Measurements from ENCODE around the gene PRKAB1.
A peak's percentile ranks its signal among the peaks of the same experiment; 100 is the strongest.
"Not testable (repeated sequence)": the region's sequence is repeated elsewhere in the genome, so short reads cannot be mapped to it uniquely, and the experiment has no call there.

Gene PRKAB1

DNA sequence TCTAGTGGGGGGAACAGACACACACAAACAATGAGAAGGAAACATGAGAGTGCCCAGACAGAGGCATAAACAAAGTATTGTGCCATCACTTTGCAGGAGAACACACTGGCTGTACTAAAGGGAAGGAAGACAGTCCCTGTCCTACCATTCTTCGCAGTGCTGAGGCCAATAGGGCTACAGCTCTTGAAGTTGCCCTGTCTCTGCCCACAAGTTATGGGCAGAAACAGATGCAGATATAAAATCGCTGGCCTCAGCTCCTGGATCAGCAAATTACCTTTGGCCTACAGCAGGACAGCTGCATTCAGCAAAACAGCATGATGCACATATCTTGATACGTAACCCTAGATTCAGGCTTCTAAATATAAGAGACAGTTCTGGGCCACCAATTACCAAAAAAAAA is 23.0 kb upstream of the PRKAB1 start:
- no peak for DNase-seq (ENCODE audit: low read depth)
- TF ChIP-seq, protein P1, sequence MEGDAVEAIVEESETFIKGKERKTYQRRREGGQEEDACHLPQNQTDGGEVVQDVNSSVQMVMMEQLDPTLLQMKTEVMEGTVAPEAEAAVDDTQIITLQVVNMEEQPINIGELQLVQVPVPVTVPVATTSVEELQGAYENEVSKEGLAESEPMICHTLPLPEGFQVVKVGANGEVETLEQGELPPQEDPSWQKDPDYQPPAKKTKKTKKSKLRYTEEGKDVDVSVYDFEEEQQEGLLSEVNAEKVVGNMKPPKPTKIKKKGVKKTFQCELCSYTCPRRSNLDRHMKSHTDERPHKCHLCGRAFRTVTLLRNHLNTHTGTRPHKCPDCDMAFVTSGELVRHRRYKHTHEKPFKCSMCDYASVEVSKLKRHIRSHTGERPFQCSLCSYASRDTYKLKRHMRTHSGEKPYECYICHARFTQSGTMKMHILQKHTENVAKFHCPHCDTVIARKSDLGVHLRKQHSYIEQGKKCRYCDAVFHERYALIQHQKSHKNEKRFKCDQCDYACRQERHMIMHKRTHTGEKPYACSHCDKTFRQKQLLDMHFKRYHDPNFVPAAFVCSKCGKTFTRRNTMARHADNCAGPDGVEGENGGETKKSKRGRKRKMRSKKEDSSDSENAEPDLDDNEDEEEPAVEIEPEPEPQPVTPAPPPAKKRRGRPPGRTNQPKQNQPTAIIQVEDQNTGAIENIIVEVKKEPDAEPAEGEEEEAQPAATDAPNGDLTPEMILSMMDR (IDR thresholded peaks at IDR 0.05; ENCODE audit: control insufficient read depth, insufficient read depth, low read depth, low read length, missing control alignments): no peak
- H3K4me3 ChIP-seq (ENCODE audit: control insufficient read depth, low read depth, low read length): no peak overlapping the region

DNA sequence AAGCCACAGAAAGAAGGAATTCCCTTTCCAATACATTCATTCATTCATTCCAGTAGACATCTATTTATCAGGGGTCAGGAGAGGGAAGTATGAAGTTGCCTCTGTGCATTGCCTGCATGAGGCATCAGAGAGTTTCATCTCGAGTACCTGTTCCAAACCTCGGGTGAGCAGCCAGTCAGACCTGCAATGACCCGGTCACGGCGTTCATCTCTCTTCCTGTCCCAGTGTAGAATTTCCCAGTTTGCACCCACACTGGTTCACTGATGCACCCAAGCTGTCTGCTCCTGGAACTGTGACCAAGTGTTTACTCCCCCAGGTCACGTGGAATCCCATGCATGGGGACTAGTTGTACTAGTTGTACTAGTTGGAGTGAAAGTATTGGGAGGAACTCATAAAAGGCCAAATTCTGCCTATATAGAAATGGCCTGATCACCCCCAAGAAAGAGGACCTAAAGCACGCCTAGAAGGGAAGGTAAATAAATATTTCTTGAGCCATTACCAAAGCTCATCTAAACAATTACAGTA is 22.3 kb upstream of the PRKAB1 start:
- H3K4me3 ChIP-seq (ENCODE audit: control insufficient read depth, low read depth, low read length): no peak overlapping the region
- DNase-seq (ENCODE audit: low read depth): no peak
- TF ChIP-seq, protein P1 (IDR thresholded peaks at IDR 0.05; ENCODE audit: control insufficient read depth, insufficient read depth, low read depth, low read length, missing control alignments): no peak

DNA sequence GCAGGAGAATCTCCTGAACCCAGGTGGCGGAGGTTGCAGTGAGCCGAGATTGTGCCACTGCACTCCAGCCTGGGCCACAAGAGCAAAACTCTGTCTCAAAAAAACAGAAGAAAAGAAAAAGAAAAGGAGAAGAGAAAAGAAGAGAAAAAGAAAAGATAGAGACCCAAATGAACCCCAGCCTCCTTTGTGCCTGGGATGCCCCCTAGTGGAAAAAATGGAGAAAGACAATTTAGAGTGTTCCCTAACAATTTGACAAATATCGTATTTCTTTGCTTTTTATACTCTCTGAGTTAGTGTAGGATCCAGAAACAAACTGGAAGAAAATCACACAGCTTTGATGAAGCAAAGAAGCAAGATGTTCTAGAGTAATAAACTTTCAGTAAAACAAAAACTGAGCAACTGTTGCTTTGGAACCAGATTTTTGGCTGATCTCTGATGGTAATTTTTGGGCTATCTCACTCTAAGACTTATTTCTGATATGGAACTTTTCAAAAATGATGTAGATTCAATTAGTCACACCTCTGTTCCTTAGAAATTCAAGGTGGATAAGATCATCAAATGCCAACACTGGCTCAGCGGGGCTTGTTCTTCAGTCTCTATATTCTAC is 18.6 kb upstream of the PRKAB1 start:
- DNase-seq (ENCODE audit: low read depth): no peak
- no peak overlapping the region for H3K4me3 ChIP-seq (ENCODE audit: control insufficient read depth, low read depth, low read length)
- TF ChIP-seq, protein P1 (IDR thresholded peaks at IDR 0.05; ENCODE audit: control insufficient read depth, insufficient read depth, low read depth, low read length, missing control alignments): peak; percentile 68

DNA sequence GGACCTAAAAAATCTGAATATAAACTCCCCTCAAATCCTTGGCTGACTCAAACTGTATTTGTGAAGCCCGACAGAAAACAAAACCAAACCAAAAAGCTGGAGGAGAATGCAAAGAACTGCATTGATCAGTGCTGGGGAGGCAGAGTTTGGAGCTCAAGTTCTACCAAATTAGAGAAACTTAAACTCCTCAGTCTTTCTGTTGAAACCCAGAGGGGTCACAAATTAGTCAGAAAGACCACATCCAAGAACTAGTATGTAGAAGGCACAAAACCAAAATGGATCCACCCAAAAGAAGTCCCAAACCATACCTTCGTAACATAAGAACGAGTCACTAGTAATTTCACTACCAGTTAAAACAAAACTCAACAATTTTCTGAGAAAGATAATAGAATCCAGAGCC is 15.3 kb upstream of the PRKAB1 start:
- DNase-seq (ENCODE audit: low read depth): no peak
- TF ChIP-seq, protein P1 (IDR thresholded peaks at IDR 0.05; ENCODE audit: control insufficient read depth, insufficient read depth, low read depth, low read length, missing control alignments): no peak
- no peak overlapping the region for H3K4me3 ChIP-seq (ENCODE audit: control insufficient read depth, low read depth, low read length)

DNA sequence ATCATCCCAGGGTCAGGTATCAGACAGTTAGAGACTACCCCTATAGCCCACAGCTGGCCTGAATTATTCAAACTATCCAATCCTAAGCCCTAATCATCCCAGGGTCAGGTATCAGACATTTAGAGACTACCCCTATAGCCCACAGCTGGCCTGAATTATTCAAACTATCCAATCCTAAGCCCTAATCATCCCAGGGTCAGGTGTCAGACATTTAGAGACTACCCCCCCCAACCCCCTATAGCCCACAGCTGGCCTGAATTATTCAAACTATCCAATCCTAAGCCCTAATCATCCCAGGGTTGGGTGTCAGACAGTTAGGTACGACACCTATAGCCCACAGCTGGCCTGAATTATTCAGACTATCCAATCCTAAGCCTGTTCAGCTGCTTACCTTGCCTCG is 10.9 kb upstream of the PRKAB1 start:
- not testable (repeated sequence) for H3K4me3 ChIP-seq (ENCODE audit: control insufficient read depth, low read depth, low read length); DNase-seq (ENCODE audit: low read depth)

DNA sequence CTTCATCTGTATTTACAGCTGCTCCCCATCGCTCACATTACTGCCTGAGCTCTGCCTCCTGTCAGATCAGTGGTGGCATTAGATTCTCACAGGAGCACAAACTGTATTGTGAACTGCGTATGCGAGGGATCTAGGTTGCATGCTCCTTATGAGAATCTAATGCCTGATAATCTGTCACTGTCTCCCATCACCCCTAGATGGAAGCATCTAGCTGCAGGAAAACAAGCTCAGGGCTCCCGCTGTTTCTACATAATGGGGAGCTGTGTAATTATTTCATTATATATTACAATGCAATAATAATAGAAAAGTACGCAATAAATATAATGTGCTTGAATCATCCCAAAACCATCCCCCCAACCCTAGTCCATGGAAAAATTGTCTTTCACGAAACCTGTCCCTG is 9.8 kb upstream of the PRKAB1 start:
- TF ChIP-seq, protein P1 (IDR thresholded peaks at IDR 0.05; ENCODE audit: control insufficient read depth, insufficient read depth, low read depth, low read length, missing control alignments): peak; percentile 21
- not testable (repeated sequence) for DNase-seq (ENCODE audit: low read depth); H3K4me3 ChIP-seq (ENCODE audit: control insufficient read depth, low read depth, low read length)

DNA sequence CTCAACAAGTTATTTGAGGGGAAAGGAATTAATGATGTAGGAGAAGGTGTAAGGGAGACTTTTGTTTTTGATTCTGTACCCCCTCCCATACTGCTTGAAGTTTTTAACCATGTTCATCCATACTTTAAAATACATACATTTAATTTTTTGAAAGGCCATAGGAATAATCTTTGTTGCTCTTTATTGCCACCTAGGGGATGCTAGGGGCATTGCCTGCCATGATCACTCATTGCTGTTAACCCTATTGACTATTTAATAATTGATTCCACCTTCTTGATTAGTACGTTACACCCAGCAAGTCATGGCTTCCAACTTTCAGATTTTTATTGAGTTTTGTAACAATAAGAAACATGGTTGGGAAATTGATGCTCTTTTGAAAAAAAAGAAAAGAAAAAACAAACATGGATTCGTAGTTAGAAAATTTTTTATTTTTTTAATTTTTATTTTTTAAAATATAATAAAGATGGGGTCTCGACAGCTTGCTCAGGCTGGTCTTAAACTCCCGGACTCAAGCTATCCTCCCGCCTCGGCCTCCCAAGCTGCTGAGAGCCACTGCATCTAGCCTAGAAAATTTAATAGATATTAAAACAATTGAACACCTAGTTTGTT is 8.5 kb upstream of the PRKAB1 start:
- TF ChIP-seq, protein P1 (IDR thresholded peaks at IDR 0.05; ENCODE audit: control insufficient read depth, insufficient read depth, low read depth, low read length, missing control alignments): peak; percentile 83
- H3K4me3 ChIP-seq (ENCODE audit: control insufficient read depth, low read depth, low read length): no peak overlapping the region
- no peak for DNase-seq (ENCODE audit: low read depth)

Data from AG09309 (cell line).